HG02678 (cell line): Measurements from ENCODE around the gene DCTN3.

Experiments used
- ATAC-seq: cut with Tn5 transposase; IDR thresholded peaks from one replicate; pipeline ENCODE4 v1.9.1; 2021; ENCODE audit warnings: mild to moderate bottlenecking, moderate library complexity; ENCODE audit not compliant: unreplicated experiment

Gene DCTN3

DNA sequence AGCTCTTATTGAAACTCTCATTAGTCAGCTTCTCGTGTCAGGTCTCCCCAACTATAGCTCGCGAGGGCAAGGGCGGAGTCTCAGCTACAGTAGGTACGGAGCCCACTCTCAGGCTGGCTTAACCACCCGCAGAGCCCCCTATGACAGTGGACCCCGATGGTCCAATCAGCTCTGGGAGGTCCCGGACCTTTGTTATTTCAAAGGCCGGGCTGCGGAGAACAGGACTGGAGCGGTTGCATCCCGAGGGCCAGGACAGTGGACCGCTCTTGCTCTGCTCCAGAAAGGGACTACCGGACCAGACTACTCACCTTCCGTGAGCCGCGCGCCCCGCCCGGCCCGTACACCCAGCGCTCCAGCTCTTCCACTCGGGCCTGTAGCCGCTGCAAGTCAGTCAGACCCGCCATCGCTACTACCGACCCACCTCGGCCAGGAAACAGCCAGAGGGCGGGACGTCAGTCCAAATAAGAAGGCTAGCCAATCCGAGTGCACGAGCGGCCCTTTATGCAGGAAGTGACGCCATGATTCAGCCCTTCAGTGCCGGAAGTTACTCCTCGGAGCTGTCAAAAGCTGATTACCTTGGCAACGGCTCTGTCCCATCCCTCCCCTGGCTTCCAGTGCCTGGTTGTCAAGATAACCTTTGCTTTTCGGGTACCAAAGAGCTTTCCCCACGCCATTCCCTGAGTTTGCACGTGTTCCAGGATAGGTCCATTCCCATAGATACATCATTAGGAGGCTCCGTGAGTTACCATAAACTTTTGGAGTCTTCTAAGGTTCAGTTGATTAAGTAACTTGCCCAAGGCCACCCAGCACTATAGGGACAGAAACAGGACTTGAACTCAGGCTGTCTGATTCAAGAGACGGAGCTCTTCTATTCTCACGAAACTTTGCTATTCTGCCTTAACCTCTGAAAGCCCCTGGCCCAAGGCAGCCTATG, at the start of gene DCTN3:
Gene DCTN3 (minus strand): TSS at position 435 of the 934 bp plus-strand sequence. CDS start 31 bp downstream, at position 404.
- peak; percentile 99 for ATAC-seq

DNA sequence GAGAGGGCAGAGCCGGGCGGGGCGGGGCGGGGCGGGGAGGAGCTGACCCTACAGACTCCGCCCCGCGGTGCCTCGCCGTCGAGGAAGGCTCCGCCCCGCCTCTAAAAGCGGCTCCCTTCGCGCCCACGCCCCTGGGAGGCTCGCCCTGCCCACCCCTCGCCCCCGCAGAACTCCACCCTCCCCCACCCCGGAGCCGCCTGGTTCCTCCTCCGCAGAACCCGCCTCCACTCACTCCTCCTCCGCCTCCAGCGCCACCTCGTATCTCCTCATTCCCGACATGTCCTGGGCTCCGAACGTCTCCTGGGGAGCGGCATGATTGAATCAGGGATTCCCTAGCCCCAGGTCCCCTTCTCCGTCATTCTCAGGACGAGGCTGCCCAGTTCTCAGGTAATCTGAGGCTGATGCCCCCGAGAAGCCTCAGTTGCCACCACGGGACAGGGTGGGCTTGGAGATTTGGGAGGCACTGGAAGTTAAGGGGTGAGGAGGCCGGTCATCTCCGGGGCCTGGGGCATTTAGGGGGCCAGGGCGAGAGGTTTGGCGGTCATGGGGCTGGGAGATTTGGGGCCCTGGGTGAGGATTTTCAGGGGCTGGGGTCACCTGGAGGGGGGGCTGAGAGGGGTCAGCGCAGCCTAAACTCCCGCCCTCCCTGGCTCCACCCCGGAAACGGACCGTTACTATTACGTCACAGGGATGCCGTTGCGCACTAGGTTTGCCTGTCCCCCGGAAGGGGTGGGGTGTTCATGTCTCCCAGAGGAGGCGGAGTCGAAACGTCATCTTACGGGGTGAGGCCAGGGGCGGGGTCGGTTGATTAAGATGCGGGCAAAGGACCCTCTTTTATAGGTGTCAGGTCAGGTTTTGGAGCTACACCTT, 45.3 kb upstream of the DCTN3 start:
- peak; percentile 65 for ATAC-seq

DNA sequence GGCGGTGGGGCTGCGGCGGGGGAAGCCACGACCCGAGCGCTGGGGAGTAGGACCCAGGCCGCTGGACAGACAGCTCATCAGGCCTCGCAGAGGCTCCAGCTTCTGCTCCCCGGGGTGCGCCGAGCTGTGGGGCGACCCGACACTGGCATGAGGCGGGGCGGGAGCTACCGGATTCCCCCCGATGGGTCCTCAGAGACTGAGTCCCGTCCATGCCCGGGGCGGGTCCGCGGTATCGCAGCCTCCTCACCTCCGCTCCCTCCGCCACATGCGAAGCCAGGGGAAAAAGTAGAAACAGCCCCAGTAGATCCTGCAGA, 44.7 kb upstream of the DCTN3 start:
- peak; percentile 25 for ATAC-seq

DNA sequence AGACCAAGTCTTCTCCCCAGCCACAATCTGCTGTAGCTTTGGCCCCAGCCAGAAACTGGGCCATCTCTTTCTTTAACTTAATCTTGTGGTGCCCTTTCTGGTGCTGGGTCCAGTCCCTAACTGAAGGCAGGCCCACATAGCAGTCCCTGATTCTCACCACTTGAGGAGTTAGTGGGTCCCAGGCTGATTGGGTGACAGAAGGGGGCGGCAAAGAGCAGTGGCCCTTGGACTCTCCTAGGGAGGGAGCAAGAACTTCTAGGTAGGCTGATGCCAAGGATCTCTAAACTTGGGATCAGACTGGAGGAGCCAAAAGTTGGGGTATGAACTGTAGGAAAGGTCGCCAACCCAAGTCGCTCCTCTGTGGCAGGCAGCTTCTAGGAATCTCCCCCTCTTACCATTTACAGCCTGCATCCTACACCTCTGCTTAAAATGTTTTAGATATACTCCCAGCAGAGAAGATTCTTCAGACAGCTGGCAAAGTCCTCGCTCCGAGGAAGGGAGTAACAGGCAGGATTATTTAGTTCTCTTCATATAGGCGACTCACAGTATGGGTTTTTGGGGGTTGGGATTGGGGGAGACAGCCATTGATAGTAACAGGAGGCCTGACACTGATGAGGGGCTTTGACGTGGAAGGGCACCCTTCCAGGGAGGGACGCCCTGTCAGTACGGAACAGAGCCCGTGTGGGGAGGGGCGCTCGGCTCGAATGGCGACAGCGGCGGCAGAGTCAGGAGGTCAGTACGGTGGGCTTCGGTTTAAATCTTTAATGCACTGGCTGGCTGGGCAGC, 44.2 kb upstream of the DCTN3 start:
- ATAC-seq, result peak; percentile 62

DNA sequence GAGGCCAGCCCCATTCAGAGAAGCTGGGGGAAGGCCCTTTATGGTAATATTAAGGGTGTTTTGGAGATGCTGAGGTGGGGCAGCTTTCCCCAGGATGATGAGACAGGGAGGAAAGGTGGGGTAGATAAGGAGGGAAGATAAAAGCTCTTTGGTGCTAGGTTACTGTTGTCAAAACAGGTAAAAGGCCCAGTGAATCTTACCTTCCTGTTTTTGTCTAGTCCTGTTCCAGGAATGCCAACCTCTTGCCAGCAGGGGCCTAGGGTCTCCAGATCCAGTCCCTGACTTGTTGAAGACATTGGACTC, 43.0 kb upstream of the DCTN3 start:
- no peak for ATAC-seq

DNA sequence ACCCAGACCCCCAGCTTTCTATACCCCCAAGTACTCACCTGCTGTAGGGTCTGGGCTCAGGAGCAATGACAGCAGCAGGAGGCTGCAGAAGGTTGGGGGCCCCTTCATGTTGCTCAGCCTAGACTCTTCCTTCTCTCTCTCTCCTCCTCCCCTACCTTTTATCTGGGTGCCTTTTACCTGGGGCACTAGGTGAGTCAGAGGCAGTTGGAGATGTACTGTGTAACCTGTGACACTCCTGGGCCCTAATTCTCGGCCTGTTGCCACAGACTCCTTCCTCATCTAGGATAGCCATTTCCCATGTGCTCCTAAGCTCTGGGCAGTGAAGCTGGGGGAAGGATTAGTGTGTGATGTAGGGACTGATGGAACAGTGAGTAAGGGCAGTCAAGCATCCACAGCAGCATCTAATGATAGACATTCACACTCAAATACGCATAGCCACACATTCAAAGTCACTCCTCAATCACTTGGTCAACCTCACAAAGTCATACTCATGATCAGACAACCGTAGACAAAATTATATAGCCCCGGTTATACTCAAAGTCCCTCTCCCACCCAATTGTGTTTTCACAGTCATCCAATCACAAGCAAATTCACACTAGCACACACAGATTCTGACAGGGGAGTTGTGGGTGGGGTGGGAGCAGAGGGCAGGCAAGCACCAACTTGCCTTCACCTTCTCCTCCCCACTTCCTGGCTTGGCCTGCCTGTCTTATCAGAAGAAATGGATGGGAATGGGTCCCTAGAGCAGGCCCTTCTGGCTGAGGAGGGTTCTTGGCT, 42.4 kb upstream of the DCTN3 start, which contains the start of gene CCL27:
Gene CCL27 (minus strand): TSS at position 132 of the 777 bp plus-strand sequence. CDS start 24 bp downstream, at position 108.
- ATAC-seq, result no peak

DNA sequence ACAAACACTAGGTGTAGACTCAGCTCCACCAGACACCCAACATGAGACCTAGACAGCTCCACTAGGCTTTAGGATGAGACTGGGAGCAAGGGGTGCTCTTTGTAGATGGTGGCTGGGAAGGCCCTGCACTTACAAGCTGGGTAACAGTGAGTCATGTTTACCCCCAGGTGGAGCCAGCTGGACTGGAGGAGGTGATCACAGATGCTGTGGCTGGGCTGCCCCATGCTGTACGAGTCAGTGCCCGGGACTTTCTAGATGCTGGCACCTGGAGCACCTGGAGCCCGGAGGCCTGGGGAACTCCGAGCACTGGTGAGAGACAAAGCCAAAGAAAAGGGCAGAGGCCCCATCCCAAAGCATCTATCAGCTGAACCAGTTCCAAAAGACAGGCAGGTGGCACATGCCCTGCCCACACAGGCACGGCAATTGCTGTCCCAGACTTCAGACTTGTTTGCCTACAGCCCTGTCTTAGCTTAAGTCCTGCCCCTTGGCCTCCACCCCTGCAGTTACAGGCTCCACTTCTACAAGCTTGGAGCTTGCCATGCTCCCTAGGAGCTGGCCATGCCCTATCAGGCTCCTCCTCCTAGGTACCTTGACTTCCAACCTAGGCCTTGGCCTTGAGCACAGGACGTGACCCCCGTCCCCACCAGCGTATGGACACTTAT, 39.4 kb upstream of the DCTN3 start:
- ATAC-seq, result no peak

DNA sequence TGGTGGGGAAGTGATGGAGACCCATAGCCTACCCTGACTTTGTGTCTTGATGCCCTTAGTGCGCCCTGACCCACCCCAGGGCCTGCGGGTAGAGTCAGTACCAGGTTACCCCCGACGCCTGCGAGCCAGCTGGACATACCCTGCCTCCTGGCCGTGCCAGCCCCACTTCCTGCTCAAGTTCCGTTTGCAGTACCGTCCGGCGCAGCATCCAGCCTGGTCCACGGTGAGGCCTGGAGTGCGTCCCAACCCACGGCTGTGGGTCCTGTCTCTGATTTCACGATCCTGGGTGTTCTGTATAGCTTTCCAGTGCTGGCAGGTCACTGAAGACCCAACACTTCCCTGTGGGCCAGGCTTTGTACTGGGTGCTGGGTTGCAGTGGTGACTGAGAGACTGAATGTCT, 38.2 kb upstream of the DCTN3 start:
- no peak for ATAC-seq

DNA sequence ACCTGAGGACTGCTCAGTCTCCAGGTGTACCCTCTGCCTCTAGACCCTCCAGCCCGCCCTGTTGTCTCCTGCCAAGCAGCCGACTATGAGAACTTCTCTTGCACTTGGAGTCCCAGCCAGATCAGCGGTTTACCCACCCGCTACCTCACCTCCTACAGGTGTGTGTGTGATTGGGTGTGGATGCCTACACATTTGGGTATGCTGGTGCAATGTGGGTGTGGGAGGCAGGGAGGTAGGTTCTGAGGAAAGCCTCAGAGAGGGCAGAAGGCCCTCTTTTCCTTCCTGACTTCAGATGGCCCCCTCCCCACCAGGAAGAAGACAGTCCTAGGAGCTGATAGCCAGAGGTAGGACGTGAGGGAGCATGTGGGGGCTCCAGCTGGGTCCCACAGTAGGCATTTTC, 36.7 kb upstream of the DCTN3 start:
- ATAC-seq, result no peak

DNA sequence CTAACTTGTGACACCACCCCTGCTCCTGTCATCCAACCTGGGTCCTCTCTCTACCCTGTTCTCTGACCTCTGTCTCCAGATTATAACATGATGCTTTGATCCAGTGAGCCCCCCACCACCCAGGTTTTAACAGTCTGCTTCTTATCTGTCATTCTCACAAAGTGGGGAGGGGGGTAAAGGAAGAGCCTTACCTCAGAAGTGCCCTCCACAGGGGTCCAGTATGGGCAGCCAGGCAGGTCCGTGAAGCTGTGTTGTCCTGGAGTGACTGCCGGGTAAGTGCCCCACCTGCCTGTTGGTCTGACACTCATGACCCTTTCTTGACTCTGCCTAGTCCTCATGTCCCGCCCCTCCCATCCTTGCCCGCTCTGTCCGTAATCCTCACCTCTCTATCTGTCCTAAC, 35.1 kb upstream of the DCTN3 start:
- no peak for ATAC-seq

DNA sequence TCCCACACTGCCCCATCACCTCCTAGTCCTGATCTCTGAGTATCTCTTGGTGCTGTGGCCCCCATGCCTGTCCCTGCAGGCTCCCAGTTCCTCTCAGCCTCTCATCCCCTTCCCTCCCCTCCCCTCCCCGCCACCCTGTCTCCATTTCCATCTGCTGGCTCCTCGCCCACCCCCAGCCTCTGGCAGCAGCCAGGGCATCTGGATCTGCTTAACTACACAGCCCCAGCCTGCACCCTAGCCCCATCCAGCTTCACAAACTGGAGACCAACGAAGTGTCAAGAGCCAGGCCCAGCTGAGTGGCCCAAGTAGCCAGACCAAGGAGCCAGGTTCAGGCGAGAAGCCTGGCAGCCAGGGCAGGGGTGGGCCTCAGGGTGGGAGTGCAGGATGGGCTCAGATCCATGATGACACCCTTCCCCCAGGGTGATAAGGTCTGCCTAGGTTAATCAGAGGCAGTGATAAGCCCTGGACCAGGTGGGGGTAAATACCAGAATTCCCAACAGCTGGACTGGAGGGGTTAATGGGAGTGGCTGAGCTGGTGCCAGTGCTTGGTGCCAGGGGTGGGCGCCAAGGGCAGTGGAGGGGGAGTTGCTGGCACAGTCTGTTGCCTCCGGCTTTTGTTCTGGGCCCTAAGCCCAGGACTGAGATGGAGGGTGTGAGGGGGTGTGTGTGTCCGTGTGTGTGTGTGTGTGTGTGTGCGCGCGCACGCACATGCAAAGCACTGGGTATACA, 34.2 kb upstream of the DCTN3 start:
- no peak for ATAC-seq

DNA sequence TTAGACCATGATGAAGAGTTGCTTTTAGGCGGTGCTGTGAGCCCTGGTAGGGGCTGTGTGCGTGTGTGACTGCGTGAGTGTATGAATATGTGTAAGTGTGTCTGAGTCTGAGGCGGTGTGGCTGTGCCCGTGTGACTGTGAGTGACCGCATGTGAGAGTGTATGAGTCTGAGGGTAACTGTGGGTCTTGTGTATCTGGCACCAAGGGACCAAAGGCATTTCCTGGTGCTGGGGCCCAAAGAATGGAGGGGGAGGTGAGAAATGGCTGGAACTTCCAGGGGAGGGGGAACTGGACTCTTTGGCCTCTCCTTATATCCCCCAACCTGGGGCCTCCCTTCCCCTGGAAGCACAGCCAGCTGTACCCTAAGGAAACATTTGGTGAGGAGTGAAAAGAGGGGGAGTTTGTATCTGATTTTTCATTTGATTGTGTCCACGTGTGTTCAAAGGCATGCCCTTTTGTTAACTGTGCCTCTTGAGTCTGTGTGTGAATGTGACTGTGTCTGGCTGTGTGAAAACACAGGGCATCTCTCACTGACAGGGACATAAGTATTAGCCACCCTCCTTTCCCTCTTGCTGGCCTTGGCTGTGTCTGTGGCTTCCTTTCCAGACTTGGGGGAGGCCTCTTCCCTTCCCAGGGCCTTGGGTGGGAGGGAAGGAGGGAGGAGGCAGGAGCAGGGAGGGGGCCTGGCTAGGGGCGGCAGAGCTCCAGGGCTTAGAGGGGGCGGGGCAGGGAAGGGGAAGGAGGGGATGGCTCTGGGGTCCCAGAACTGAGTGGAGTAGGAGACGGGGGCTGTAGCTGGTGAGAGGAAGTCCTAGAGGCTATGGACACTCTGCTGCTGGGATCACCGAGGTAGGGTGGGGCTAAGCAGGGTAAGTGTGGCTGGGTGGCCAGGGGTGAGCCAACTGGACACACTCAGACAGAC, 33.1 kb upstream of the DCTN3 start:
- no peak for ATAC-seq

DNA sequence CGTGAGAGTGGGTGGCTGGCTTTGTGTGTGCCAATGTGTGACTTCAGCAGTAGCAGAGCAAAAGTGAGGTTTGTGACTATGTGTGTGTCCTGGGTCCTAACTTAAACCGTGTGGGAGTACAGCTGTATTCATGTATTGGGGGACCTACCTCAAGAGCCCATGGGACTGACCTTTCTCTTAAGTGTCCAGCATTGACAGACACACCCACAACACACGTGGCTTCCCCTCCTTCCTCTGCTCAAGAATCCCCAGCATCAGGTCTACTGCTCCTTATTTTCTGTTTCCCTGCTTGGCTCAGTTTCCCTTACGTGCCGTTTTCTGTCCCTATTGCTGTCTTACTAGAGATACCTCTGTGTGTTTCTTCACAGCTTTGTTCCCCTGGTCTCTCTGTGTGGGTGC, 32.3 kb upstream of the DCTN3 start:
- ATAC-seq, result no peak

DNA sequence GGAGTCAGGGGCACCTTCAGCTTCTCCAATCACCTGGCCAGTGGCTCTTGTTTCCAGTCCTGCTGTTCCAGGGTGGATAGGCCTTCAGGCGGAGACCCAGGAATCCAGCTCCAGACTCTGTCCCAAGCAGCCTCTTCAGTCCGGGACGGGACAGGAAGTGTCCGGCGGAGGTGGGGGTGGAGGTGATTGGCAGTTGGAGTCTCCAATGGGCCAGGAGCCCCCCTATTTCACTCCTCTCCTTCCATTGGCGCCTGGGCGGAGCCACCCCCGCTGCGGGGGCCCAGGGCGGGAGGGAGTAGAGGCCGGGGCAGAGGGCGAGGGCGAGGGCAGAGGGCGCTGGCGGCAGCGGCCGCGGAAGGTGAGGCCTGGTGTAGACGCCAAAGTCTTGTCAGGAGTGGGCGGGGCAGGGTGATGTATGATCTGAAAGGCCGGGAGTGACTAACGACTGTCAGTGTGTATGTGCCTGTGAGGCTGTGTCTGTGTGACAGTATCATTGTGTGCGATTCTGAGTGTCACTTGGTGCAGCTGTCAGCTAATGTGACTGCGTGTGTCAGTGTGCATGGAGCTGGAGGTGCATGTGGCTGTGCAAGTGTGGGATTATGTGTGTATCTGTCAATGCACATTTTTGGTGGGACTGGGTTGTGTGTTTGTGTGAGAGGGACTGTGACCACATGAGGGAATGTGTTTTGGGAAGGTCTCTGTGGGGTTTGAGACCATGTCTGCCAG, 31.7 kb upstream of the DCTN3 start, which contains the start of gene IL11RA:
Gene IL11RA (plus strand): TSS at position 310 of the 726 bp plus-strand sequence. CDS start 3,033 bp downstream, outside the sequence.
- no peak for ATAC-seq

DNA sequence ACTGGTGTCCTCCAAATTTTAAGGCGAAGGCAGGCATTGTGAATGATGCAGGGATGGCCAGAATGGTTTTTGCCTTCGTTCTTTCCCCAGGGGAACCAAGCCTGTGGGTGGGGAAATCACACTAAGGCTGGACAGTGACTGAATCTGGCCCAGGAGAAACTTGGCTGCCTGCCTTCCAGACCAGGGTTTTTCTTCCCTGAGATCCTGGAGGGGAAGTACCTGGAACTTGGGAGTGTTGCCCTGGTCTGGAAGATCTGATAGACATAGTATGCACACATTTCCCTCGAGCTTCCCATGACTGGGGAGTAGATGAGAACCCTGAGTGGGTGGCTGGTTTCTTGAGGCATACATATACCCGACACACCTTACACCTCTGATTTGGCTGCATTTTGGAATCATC, 31.0 kb upstream of the DCTN3 start:
- ATAC-seq, result no peak

DNA sequence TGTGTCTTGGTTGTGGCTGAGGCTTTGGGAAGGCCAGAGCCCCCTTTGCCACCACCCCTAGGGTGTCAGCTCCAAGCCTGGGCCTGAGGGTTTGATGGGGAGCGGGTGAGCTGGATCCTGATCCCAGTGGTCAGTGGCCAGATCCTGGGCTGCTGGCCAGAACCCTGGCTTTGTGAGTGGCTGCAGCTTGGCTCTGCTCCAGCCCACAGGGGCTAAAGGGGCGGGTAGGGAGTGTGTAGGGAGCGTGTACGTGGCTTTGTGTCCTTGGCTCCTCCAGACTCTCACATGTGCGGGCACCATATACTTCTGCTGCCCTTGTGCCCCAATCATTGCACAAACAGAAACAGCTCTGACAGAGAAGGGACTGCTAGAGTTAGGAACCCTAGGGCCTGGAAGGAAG, 30.5 kb upstream of the DCTN3 start:
- ATAC-seq, result no peak

DNA sequence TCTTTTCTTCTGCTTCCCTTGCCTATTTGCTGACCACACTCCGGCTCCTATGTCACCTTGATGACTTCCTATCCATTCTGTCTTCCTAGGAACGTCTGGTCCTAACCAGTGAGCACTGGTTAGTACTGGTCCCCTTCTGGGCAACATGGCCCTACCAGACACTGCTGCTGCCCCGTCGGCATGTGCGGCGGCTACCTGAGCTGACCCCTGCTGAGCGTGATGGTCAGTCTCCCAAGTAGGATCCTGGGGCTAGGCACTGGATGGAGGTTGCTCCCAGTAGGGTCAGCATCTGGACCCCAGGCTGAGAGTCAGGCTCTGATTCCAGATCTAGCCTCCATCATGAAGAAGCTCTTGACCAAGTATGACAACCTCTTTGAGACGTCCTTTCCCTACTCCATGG, 28.4 kb upstream of the DCTN3 start:
- ATAC-seq, result no peak
